GM12872 (cell line): Measurements from ENCODE around the gene RCAN1.

Source experiments
- CTCF ChIP-seq: IDR thresholded peaks from 3 replicates; pipeline ENCODE4 v1.5.1; 2011; ENCODE audit warnings: low read depth, mild to moderate bottlenecking, low read length, moderate library complexity; ENCODE audit not compliant: insufficient read depth

Gene RCAN1

GRCh38 chr21:34614628-34615486 is at the start of gene RCAN1:
RCAN1 (minus strand) TSS chr21:34615113; CDS start chr21:34615011, 102 bp downstream.
- TF ChIP-seq CTCF: no peak

GRCh38 chr21:34661848-34662247 is 46.9 kb upstream of the RCAN1 start:
- TF ChIP-seq CTCF: no peak

GRCh38 chr21:34653522-34653921 is 38.6 kb upstream of the RCAN1 start:
- no peak for TF ChIP-seq CTCF

GRCh38 chr21:34651642-34652041 is 36.7 kb upstream of the RCAN1 start:
- no peak for TF ChIP-seq CTCF

GRCh38 chr21:34650861-34651431 is 36.0 kb upstream of the RCAN1 start:
- TF ChIP-seq CTCF: no peak

- no peak for TF ChIP-seq CTCF
Measured at GRCh38 chr21:34649400-34649799, 34.5 kb upstream of the RCAN1 start.

GRCh38 chr21:34648739-34649297 is 33.9 kb upstream of the RCAN1 start:
- no peak for TF ChIP-seq CTCF
